HG02759 (cell line): ENCODE data around the gene CTU2.

Source experiments
- ATAC-seq: cut with Tn5 transposase; IDR thresholded peaks from one replicate; pipeline ENCODE4 v1.9.1; 2021; ENCODE audit warnings: mild to moderate bottlenecking, moderate library complexity; ENCODE audit not compliant: unreplicated experiment

CTU2 gene

GRCh38 chr16:88742896-88743605, 36.7 kb downstream of the CTU2 start:
- no peak for ATAC-seq

- ATAC-seq: no peak
Observed at GRCh38 chr16:88743693-88744576, 37.6 kb downstream of the CTU2 start.

GRCh38 chr16:88744577-88745521, 38.5 kb downstream of the CTU2 start:
- no peak for ATAC-seq

- no peak for ATAC-seq
Observed at GRCh38 chr16:88746506-88746905, 40.2 kb downstream of the CTU2 start.

GRCh38 chr16:88747588-88748301, 41.4 kb downstream of the CTU2 start:
- ATAC-seq: no peak

- ATAC-seq: no peak
Observed at GRCh38 chr16:88748364-88748763, 42.1 kb downstream of the CTU2 start.

- ATAC-seq: no peak
Observed at GRCh38 chr16:88749358-88749757, 43.1 kb downstream of the CTU2 start.

GRCh38 chr16:88750854-88751253, 44.6 kb downstream of the CTU2 start:
- ATAC-seq: no peak

- no peak for ATAC-seq
Observed at GRCh38 chr16:88752386-88753002, 46.2 kb downstream of the CTU2 start.

GRCh38 chr16:88753191-88753590, 46.9 kb downstream of the CTU2 start:
- ATAC-seq: no peak

GRCh38 chr16:88753602-88754001, 47.3 kb downstream of the CTU2 start:
- no peak for ATAC-seq

- ATAC-seq: no peak
Observed at GRCh38 chr16:88754109-88754911, 48.0 kb downstream of the CTU2 start.

GRCh38 chr16:88754912-88755744, 48.8 kb downstream of the CTU2 start:
- no peak for ATAC-seq

GRCh38 chr16:88755745-88756443, 49.6 kb downstream of the CTU2 start:
- ATAC-seq: no peak

- ATAC-seq: no peak
Observed at GRCh38 chr16:88758227-88758943, 52.1 kb downstream of the CTU2 start.

- no peak for ATAC-seq
Observed at GRCh38 chr16:88758944-88759244, 52.6 kb downstream of the CTU2 start.

- no peak for ATAC-seq
Observed at GRCh38 chr16:88759245-88759975, 53.1 kb downstream of the CTU2 start.
